ENCODE measurements around the gene ZNF358.
A peak's percentile ranks its signal among the peaks of the same experiment; 100 is the strongest.
"Not testable (repeated sequence)": the region's sequence is repeated elsewhere in the genome, so short reads cannot be mapped to it uniquely, and the experiment has no call there.

The ZNF358 gene

DNA sequence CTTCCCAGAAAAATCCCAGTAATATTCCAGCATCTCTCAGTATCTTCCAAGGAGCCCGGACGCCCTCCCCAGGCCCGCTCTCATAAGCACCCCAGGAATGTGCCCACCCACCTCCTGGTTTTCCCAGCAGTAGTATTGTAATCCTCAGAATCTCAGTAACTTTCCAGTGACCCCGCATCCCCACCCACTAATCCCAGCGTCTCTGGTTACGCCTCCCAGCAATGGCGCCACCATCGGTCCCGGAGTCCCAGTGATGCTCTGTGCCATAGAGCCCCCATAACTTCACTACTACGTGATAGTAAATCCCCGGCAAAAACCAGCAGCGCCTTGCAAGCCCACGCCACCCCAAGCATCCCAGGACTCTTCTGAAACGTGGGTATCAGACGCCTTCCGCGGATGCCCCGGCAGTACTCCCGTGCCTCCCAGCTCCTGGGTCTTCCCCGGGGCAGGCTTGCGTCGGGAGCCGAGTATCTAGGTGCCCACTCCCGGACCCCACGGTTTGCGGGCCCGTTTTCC lies 18.7 kb downstream of the ZNF358 start:
- DNase-seq, result peak; percentile 78
- Histone ChIP-seq H3K27ac (peak overlapping the region; percentile 63), H3K36me3 (replicated peaks) (peaks cover 10% of the 10 kb centered on the region), H3K4me3 (ENCODE audit: low read depth, low read length) (peak overlapping the region; percentile 98), H3K27me3 (replicated peaks) (no peaks in the 10 kb centered on the region)
- TF ChIP-seq, protein P1, sequence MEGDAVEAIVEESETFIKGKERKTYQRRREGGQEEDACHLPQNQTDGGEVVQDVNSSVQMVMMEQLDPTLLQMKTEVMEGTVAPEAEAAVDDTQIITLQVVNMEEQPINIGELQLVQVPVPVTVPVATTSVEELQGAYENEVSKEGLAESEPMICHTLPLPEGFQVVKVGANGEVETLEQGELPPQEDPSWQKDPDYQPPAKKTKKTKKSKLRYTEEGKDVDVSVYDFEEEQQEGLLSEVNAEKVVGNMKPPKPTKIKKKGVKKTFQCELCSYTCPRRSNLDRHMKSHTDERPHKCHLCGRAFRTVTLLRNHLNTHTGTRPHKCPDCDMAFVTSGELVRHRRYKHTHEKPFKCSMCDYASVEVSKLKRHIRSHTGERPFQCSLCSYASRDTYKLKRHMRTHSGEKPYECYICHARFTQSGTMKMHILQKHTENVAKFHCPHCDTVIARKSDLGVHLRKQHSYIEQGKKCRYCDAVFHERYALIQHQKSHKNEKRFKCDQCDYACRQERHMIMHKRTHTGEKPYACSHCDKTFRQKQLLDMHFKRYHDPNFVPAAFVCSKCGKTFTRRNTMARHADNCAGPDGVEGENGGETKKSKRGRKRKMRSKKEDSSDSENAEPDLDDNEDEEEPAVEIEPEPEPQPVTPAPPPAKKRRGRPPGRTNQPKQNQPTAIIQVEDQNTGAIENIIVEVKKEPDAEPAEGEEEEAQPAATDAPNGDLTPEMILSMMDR (IDR thresholded peaks at IDR 0.05; ENCODE audit: low read depth, low read length, missing control alignments), result peak; percentile 36
- in situ Hi-C loops (cut with HindIII; ENCODE audit: low pct_ligation_motif_present, low sequenced_read_pairs), result no loop called here

DNA sequence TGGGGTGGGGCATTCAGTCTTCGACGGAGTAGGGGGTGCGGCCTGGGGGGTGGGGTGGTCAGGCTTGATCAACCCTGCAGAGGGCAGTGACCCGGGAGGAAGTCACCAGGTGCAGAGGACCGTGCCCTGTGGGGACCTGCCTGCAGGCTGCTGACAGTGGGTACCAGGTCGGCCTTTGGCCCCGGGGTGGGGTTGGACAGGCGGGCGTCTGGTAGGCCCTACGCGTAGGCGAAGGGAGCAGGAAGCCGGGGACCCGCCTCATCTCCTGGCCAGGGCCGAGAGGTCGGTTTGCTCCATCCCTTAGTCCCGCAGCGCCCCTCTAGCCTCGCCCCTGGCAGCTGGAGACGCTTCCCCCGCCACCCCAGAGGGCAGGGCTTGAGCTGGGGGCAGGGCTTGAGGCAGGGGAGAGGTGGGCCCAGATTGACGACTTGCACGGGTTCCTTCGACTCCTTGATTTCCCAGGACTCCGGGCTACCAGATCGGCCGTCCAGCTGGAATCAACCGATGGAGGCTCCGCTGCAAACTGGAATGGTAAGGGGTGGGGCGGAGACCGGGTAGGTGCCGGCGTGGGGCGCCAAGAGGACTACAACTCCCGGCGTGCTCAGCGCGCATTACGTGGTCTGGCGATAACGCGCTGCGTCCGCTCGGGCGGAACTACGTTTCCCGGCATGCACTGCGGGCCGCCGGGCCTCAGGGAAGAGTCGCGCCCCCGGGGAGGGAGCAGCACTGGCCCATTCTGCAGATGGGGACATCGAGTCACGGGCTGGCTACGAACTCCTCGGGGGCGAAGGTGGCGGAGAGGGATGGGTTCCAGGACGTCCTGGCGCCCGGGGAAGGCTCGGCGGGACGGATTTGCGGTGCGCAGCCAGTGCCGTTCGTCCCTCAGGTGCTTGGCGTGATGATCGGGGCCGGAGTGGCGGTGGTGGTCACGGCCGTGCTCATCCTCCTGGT lies 19.4 kb downstream of the ZNF358 start, which contains the start of gene PNPLA6:
PNPLA6 (plus strand) TSS at position 671 of the 951 bp plus-strand sequence; CDS start at position 743, 72 bp downstream.
- peak within 1 kb of the TSS; percentile 98 for H3K4me3 ChIP-seq (ENCODE audit: low read depth, low read length)
- DNase-seq, result peak; percentile 94
- peaks cover 14% of the 10 kb centered on the region for H3K36me3 ChIP-seq (replicated peaks)
- H3K27me3 ChIP-seq (replicated peaks), result no peaks in the 10 kb centered on the region
- TF ChIP-seq, protein P1 (IDR thresholded peaks at IDR 0.05; ENCODE audit: low read depth, low read length, missing control alignments), result no peak
- peak within 1 kb of the TSS; percentile 63 for H3K27ac ChIP-seq
- in situ Hi-C loops (cut with HindIII; ENCODE audit: low pct_ligation_motif_present, low sequenced_read_pairs), result no loop called here

DNA sequence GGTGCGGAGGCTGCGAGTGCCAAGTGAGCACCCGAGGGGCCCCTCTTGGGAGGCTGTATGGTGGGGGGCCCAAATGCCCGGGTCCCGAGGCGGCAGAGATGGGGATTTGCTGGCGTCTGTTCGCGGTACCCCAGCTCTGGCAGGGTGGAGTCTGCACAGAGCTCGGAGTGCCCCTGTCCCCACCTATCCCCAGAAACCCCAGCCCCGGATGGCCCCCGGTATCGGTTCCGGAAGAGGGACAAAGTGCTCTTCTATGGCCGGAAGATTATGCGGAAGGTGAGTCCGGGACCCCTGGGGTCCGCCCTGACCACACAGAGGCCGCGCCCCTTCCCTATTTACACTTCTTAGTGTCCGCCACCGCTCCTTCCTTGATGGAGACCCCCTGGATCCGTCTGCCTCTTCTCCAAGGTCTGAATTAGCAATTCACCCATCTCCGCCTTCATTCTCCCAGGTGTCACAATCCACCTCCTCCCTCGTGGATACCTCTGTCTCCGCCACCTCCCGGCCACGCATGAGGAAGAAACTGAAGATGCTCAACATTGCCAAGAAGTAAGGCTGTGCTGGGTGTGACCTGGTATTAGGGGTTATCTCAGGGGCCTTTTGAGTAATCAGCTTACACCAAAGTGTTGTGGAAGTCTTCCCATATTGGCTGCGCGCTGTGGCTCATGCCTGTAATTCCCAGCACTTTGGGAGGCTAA lies 20.2 kb downstream of the ZNF358 start:
- Histone ChIP-seq H3K36me3 (replicated peaks) (peaks cover 22% of the 10 kb centered on the region), H3K27me3 (replicated peaks) (no peaks in the 10 kb centered on the region), H3K27ac (no peak overlapping the region), H3K4me3 (ENCODE audit: low read depth, low read length) (peak overlapping the region; percentile 98)
- no peak for DNase-seq
- TF ChIP-seq, protein P1 (IDR thresholded peaks at IDR 0.05; ENCODE audit: low read depth, low read length, missing control alignments), result no peak
- in situ Hi-C loops (cut with HindIII; ENCODE audit: low pct_ligation_motif_present, low sequenced_read_pairs), result no loop called here

DNA sequence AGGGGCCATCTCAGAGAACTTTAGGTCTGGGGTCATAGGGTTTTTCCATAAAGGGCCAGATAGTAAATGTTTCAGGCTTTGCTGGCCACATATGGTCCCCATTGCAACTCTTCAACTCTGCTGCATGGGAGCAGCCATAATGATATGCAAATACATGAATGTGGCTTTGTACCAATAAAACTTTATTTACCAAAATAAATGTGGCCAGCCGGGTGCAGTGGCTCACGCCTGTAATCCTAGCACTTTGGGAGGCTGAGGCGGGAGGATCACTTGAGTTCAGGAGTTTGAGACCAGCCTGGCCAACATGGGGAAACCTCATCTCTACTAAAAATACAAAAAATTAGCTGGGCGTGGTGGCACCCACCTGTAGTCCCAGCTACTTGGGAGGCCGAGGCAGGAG lies 23.1 kb downstream of the ZNF358 start:
- not testable (repeated sequence) for DNase-seq

DNA sequence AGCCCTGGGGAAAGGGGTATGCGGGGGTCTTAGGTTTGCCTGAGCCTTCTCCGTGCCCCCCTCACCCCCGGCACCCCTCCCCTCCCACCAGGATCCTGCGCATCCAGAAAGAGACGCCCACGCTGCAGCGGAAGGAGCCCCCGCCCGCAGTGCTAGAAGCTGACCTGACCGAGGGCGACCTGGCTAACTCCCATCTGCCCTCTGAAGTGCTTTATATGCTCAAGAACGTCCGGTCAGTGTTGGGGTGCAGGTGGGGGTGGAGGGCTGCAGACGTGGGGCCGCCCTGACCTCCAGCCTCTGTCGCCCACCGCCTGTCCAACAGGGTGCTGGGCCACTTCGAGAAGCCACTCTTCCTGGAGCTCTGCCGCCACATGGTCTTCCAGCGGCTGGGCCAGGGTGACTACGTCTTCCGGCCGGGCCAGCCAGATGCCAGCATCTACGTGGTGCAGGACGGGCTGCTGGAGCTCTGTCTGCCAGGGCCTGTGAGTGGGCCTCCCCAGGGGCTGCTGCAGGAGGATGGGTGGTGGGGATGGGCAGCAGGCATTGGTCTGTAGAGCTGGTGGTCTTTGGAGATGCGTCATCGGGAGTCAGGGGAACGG lies 24.0 kb downstream of the ZNF358 start:
- Histone ChIP-seq H3K36me3 (replicated peaks) (peaks cover 48% of the 10 kb centered on the region), H3K27me3 (replicated peaks) (no peaks in the 10 kb centered on the region), H3K27ac (no peak overlapping the region), H3K4me3 (ENCODE audit: low read depth, low read length) (no peak overlapping the region)
- in situ Hi-C loops (cut with HindIII; ENCODE audit: low pct_ligation_motif_present, low sequenced_read_pairs), result no loop called here
- TF ChIP-seq, protein P1 (IDR thresholded peaks at IDR 0.05; ENCODE audit: low read depth, low read length, missing control alignments), result no peak
- DNase-seq, result no peak

More for the DNA sequence above, 23.1 kb downstream of the ZNF358 start:
- H3K4me3 ChIP-seq (ENCODE audit: low read depth, low read length); H3K27me3 ChIP-seq (replicated peaks); in situ Hi-C loops (cut with HindIII; ENCODE audit: low pct_ligation_motif_present, low sequenced_read_pairs); H3K27ac ChIP-seq: not testable (repeated sequence)
- H3K36me3 ChIP-seq (replicated peaks), result peaks cover 43% of the 10 kb centered on the region
